H1 (cell line): ENCODE results near the gene CHMP4B. TPM values are rescaled to one million over a fixed set of nuclear protein-coding genes. Genes with fewer than 3 reads are reported as not detected.

Experiments
- CTCF ChIA-PET: fragments of 300-600 bp; sonication (Branson Sonifier 250); formaldehyde crosslinking; loops from one replicate; lab custom pipeline; 2021; ENCODE audit not compliant: partially characterized antibody; lab: Charles Lee
- POLR2A ChIA-PET: fragments of 300-600 bp; sonication (Branson Sonifier 250); formaldehyde crosslinking; loops from one replicate; lab custom pipeline; 2021; ENCODE audit warnings: inconsistent platforms; ENCODE audit not compliant: partially characterized antibody; lab: Charles Lee
- DNase-seq, 2 experiments: peaks; one replicate each; pipeline versions ENCODE4 v3.0.0 to v3.0.0-alpha.2; 2010 to 2022; ENCODE audit warnings: low spot score in 2 of 2, low read depth in 1 of 2, mixed read lengths in 1 of 2
- FAIRE-seq: peaks from 2 replicates; lab custom pipeline; 2011; peaks lifted over from hg19 to GRCh38; lab: Jason Lieb, UNC
- H2AFZ ChIP-seq: 2 replicates; pipeline ENCODE4 v1.8.1; 2012; ENCODE audit warnings: low read length, inconsistent platforms
- H2AK5ac ChIP-seq: 2 replicates; pipeline ENCODE4 v1.6.1; 2013; ENCODE audit warnings: low read depth, low read length
- H2BK120ac ChIP-seq: replicated peaks from 2 replicates; pipeline ENCODE3; 2013; ENCODE audit warnings: low read depth, low read length, inconsistent platforms
- H2BK12ac ChIP-seq: 2 replicates; pipeline ENCODE4 v1.6.1; 2013; ENCODE audit warnings: low read depth, low read length
- H2BK15ac ChIP-seq: 2 replicates; pipeline ENCODE4 v1.6.1; 2013; ENCODE audit warnings: low read length
- H2BK20ac ChIP-seq: 2 replicates; pipeline ENCODE4 v1.6.1; 2013; ENCODE audit warnings: low read length
- H2BK5ac ChIP-seq: 2 replicates; pipeline ENCODE4 v1.6.1; 2013; ENCODE audit warnings: low read depth, low read length
- H3K14ac ChIP-seq: 2 replicates; pipeline ENCODE4 v1.6.1; 2013; ENCODE audit warnings: inconsistent platforms; ENCODE audit not compliant: insufficient read length
- H3K18ac ChIP-seq: 2 replicates; pipeline ENCODE4 v1.6.1; 2013; ENCODE audit warnings: low read length; ENCODE audit errors: extremely low read depth
- H3K23ac ChIP-seq: 2 replicates; pipeline ENCODE4 v1.6.1; 2013; ENCODE audit warnings: inconsistent platforms; ENCODE audit not compliant: insufficient read length
- H3K23me2 ChIP-seq: 2 replicates; pipeline ENCODE4 v1.6.1; 2013; ENCODE audit warnings: low read depth, low read length
- H3K27ac ChIP-seq: 2 replicates; pipeline ENCODE4 v1.6.1; 2011; ENCODE audit warnings: low read depth, low read length, inconsistent platforms
- H3K27me3 ChIP-seq, 4 experiments: replicated peaks in 1 of 4; 1 replicate in 1 of 4; 2 replicates in 3 of 4; pipeline versions ENCODE4 v1.6.1 to v1.8.1; 2011 to 2013; ENCODE audit warnings: low read length in 3 of 4, mild to moderate bottlenecking in 3 of 4, inconsistent platforms in 2 of 4, mixed read lengths in 2 of 4, moderate library complexity in 1 of 4; ENCODE audit not compliant: control insufficient read depth in 3 of 4, insufficient read depth in 3 of 4; ENCODE audit errors: extremely low read depth in 1 of 4
- H3K36me3 ChIP-seq, 4 experiments: 2 replicates each; pipeline versions ENCODE4 v1.6.1 to v1.8.1; 2011 to 2013; ENCODE audit warnings: mild to moderate bottlenecking in 4 of 4, low read length in 3 of 4, moderate library complexity in 2 of 4, control low read depth in 1 of 4, inconsistent platforms in 1 of 4; ENCODE audit not compliant: insufficient read depth in 4 of 4, control insufficient read depth in 2 of 4
- H3K4ac ChIP-seq: replicated peaks from 2 replicates; pipeline ENCODE3; 2013; ENCODE audit warnings: low read length, low read depth, mixed read lengths, inconsistent platforms; ENCODE audit not compliant: insufficient read length
- H3K4me1 ChIP-seq, 4 experiments: replicated peaks in 1 of 4; 1 replicate in 1 of 4; 2 replicates in 3 of 4; pipeline versions ENCODE4 v1.6.1 to v1.8.1; 2011 to 2013; ENCODE audit warnings: low read length in 3 of 4, inconsistent platforms in 2 of 4, mixed read lengths in 1 of 4; ENCODE audit not compliant: insufficient read depth in 4 of 4, control insufficient read depth in 3 of 4
- H3K4me2 ChIP-seq, 2 experiments: 2 replicates each; pipeline versions ENCODE4 v1.6.1 to v1.8.1; 2011 to 2013; ENCODE audit warnings: low read depth in 2 of 2, low read length in 2 of 2, control low read depth in 1 of 2, inconsistent platforms in 1 of 2, mild to moderate bottlenecking in 1 of 2; ENCODE audit not compliant: insufficient read depth in 1 of 2
- H3K4me3 ChIP-seq, 4 experiments: fragments of 200-600, 300-600 bp in 1 of 4; sonication (generic), shearing (Covaris generic), sonication (Bioruptor Twin) in 1 of 4; 2 replicates each; pipeline versions ENCODE4 v1.5.1 to v1.8.1; 2011 to 2016; ENCODE audit warnings: low read length in 4 of 4, low read depth in 3 of 4, control low read depth in 2 of 4, inconsistent platforms in 2 of 4, mild to moderate bottlenecking in 2 of 4, mixed read lengths in 1 of 4, moderate library complexity in 1 of 4; ENCODE audit not compliant: insufficient read depth in 2 of 4; ENCODE audit errors: extremely low read depth in 1 of 4
- H3K56ac ChIP-seq: replicated peaks from 2 replicates; pipeline ENCODE3; 2013; ENCODE audit warnings: low read depth, mild to moderate bottlenecking, mixed read lengths, low read length, inconsistent platforms; ENCODE audit not compliant: insufficient read length
- H3K79me1 ChIP-seq: 2 replicates; pipeline ENCODE4 v1.6.1; 2013; ENCODE audit warnings: low read depth, low read length, control low read depth
- H3K79me2 ChIP-seq, 2 experiments: 2 replicates each; pipeline versions ENCODE4 v1.6.1 to v1.8.1; 2012 to 2013; ENCODE audit warnings: low read length in 2 of 2, mild to moderate bottlenecking in 2 of 2, inconsistent platforms in 1 of 2; ENCODE audit not compliant: insufficient read depth in 2 of 2, control insufficient read depth in 1 of 2
- H3K9ac ChIP-seq, 4 experiments: replicated peaks in 1 of 4; 1 replicate in 1 of 4; 2 replicates in 3 of 4; pipeline versions ENCODE4 v1.6.1 to v1.8.1; 2011 to 2013; ENCODE audit warnings: low read depth in 3 of 4, low read length in 3 of 4, control low read depth in 2 of 4, mild to moderate bottlenecking in 2 of 4, moderate library complexity in 2 of 4, inconsistent platforms in 1 of 4; ENCODE audit errors: extremely low read depth in 1 of 4
- H3K9me3 ChIP-seq, 2 experiments: 2 replicates each; pipeline versions ENCODE4 v1.6.1 to v1.8.1; 2012 to 2013; ENCODE audit warnings: mild to moderate bottlenecking in 2 of 2, moderate library complexity in 2 of 2, control low read depth in 1 of 2, inconsistent platforms in 1 of 2, low read depth in 1 of 2, low read length in 1 of 2, mixed read lengths in 1 of 2; ENCODE audit not compliant: insufficient read depth in 2 of 2
- H4K20me1 ChIP-seq, 2 experiments: replicated peaks in 1 of 2; 2 replicates each; pipeline versions ENCODE3 to v1.8.1; 2011 to 2013; ENCODE audit warnings: inconsistent platforms in 2 of 2, low read length in 2 of 2, mild to moderate bottlenecking in 1 of 2; ENCODE audit not compliant: insufficient read depth in 2 of 2, control insufficient read depth in 1 of 2
- H4K5ac ChIP-seq: 2 replicates; pipeline ENCODE4 v1.6.1; 2013; ENCODE audit warnings: low read length, low read depth, mixed read lengths, inconsistent platforms; ENCODE audit not compliant: insufficient read length
- H4K8ac ChIP-seq: 2 replicates; pipeline ENCODE4 v1.8.0; 2013; ENCODE audit warnings: mild to moderate bottlenecking, moderate library complexity, low read length, inconsistent platforms; ENCODE audit not compliant: insufficient read depth; ENCODE audit errors: extremely low read depth
- H4K91ac ChIP-seq: replicated peaks from 2 replicates; pipeline ENCODE3; 2013; ENCODE audit warnings: low read length, mixed read lengths, inconsistent platforms; ENCODE audit not compliant: insufficient read length
- CTBP2 ChIP-seq: IDR thresholded peaks from 2 replicates; pipeline ENCODE4 v1.7.0; 2011; ENCODE audit warnings: borderline replicate concordance, mild to moderate bottlenecking, moderate library complexity, mixed read lengths, low read length; ENCODE audit not compliant: insufficient read depth, insufficient read length
- NANOG ChIP-seq: IDR thresholded peaks from 2 replicates; pipeline ENCODE4 v1.6.1; 2011; ENCODE audit warnings: low read length, low read depth, mild to moderate bottlenecking, inconsistent platforms; ENCODE audit not compliant: insufficient read depth, poor library complexity, severe bottlenecking
- TAF7 ChIP-seq: optimal IDR thresholded peaks from 2 replicates; pipeline ENCODE3; 2011; ENCODE audit warnings: low read depth, mild to moderate bottlenecking, inconsistent platforms, low read length, moderate library complexity, borderline replicate concordance
- ZNF274 ChIP-seq: IDR thresholded peaks from 2 replicates; pipeline ENCODE4 v1.7.0; 2012; ENCODE audit warnings: low read length, borderline replicate concordance; ENCODE audit errors: extremely low read depth
- WGBS, 2 experiments: shearing (Covaris generic) in 1 of 2; methylation state at CpG; one replicate each; pipeline versions ENCODE4 v1.1.6 to v1.1.7; 2013 to 2015; ENCODE audit warnings: low lambda C conversion rate in 2 of 2, mixed read lengths in 2 of 2, inconsistent platforms in 1 of 2, low coverage in 1 of 2, missing lambda C conversion rate in 1 of 2; ENCODE audit not compliant: insufficient replicate concordance in 2 of 2, insufficient coverage in 1 of 2, insufficient read length in 1 of 2; ENCODE audit errors: extremely low coverage in 1 of 2, missing lambda C conversion rate in 1 of 2; 5-methylcytosine and 5-hydroxymethylcytosine counted together
- polyA plus RNA-seq, 7 experiments: library from polyadenylated mRNA; depleted of rRNA in 3 of 7; stranded (reverse) in 5 of 7; unstranded in 2 of 7; fragments of >200 nt in 5 of 7; fragments of 200-250 nt in 2 of 7; gene quantifications; 1 replicate in 5 of 7; 2 replicates in 1 of 7; 4 replicates in 1 of 7; pipeline versions ENCODE4 v1.2.1 to v1.2.3, GENCODE V29; 2011 to 2013; ENCODE audit warnings: missing spikeins in 2 of 7, mixed read lengths in 2 of 7
- total RNA-seq: library from RNA; stranded (reverse); fragmentation: NEBNext Ultra II Directional; extraction: Animal tissue kit (Norgen Biotek cat#: 25700); gene quantifications from 2 replicates; pipeline ENCODE4 v1.2.1, GENCODE V29; 2021

The CHMP4B gene
- total and polyA plus RNA-seq, 2 of the 8 experiments (the other 6 are each of a cell fraction or from before 2014, with no cell fraction given) = 38.6 to 66.3 TPM

- Histone ChIP-seq H3K27me3 (no peaks in the 10 kb centered on the region), H3K18ac (no peak overlapping the region), H4K8ac (peak overlapping the region; percentile 68; the same call in 1 of the 2 replicates), H4K91ac (no peak overlapping the region), H3K23ac (no peak overlapping the region), H2BK15ac (no peak overlapping the region), H2AFZ (no peak overlapping the region), H3K79me2 (no peaks in the 10 kb centered on the region), H3K4me3 (no peak overlapping the region), H3K4me1 (no peaks in the 10 kb centered on the region), H3K4me2 (no peak overlapping the region), H2BK5ac (no peak overlapping the region), H2BK120ac (no peak overlapping the region), H2AK5ac (no peak overlapping the region), H3K9ac (no peak overlapping the region), H2BK20ac (no peak overlapping the region), H3K9me3 (no peaks in the 10 kb centered on the region), H3K27ac (no peak overlapping the region), H4K5ac (no peak overlapping the region), H4K20me1 (no peaks in the 10 kb centered on the region), H2BK12ac (no peak overlapping the region), H3K36me3 (peaks cover 0 to 2% (median 0%) of the 10 kb centered on the region in 4 experiments; a peak in 1 of 8 replicates), H3K23me2 (no peaks in the 10 kb centered on the region), H3K56ac (no peak overlapping the region), H3K79me1 (no peaks in the 10 kb centered on the region), H3K14ac (no peak overlapping the region), H3K4ac (no peak overlapping the region)
- whole genome bisulfite sequencing, 2 experiments = 87% methylated on average over 10 of the region's 11 CpGs; no CpG with 5 or more reads in 1 of the 2 experiments
- TF ChIP-seq TAF7 = no peak
- TF ChIP-seq NANOG = no peak
- TF ChIP-seq CTBP2 = no peak
- no peak for TF ChIP-seq ZNF274
- POLR2A ChIA-PET = interaction anchor here (0.6 kb wide), 1 partner anchor 159 kb away, joined by 3 read pairs; no protein-coding TSS in a partner anchor
- CTCF ChIA-PET = interaction anchor here (0.6 to 1.7 kb wide), 4 partner anchors 126 to 280 kb away, joined by 3 to 7 read pairs (median 3); no protein-coding TSS in a partner anchor
- FAIRE-seq = no peak
- no peak for DNase-seq
These were observed 21.9 kb upstream of the CHMP4B start for GRCh38 chr20:33789109-33789857.
